Measurements from ENCODE around the gene GNG14. TPM values are rescaled to one million over a fixed set of nuclear protein-coding genes. Genes with fewer than 3 reads are reported as not detected.

The GNG14 gene
- total and polyA plus RNA-seq, 10 of the 15 experiments (the other 5 are each of a cell fraction or from before 2014, with no cell fraction given) = not detected

DNA sequence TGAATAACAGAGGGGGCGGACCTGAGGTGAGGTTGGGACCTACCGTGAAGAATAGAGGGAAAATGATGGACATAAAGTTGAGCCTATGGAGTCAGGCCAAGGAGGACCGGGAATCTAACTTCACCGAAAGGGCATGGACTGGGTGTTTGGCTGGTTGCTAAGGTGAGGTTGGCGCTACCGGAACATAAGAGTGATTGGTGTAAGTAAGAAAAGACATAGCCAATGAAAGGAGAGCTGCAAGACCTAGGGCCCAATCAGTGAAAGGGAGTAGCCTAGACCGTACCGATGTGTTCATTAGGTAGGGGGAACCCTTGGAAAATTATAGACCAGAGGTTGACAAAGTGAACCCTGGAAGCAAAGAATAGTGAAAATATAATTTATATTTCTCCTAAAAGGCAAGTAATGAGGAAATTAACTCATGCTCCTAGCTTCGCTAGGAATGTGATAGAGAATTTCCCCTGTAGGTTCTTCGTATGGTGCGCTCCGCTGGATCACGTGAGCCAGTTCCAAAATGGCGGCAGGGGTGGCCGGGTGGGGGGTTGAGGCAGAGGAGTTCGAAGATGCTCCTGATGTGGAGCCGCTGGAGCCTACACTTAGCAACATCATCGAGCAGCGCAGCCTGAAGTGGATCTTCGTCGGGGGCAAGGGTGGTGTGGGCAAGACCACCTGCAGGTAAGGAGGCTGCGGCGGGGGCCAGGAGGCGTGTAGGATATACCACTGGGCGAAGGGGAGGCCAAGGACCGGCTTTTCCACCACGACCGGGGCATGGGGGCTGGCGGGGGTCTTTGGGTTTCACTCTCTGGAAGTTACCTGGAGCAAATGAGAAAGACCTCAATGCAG, 49.4 kb downstream of the GNG14 start, which contains the start of gene GET3 (continued):
- TF ChIP-seq ZNF592 (IDR thresholded peaks at IDR 0.05) = no peak
- TF ChIP-seq POU2F2 (IDR thresholded peaks at IDR 0.05; ENCODE audit: borderline replicate concordance, low read depth, low read length) = peak; percentile 89; the same call in 2 of the 3 replicates
- peak; percentile 90 for TF ChIP-seq PBX3 (IDR thresholded peaks at IDR 0.05; ENCODE audit: insufficient replicate concordance, low read depth, low read length)
- peak; percentile 100 for TF ChIP-seq RELB (IDR thresholded peaks at IDR 0.05; ENCODE audit: low read depth)
- TF ChIP-seq SIX5 (IDR thresholded peaks at IDR 0.05; ENCODE audit: low read depth, low read length, severe bottlenecking) = peak; percentile 67
- TF ChIP-seq, protein P1, sequence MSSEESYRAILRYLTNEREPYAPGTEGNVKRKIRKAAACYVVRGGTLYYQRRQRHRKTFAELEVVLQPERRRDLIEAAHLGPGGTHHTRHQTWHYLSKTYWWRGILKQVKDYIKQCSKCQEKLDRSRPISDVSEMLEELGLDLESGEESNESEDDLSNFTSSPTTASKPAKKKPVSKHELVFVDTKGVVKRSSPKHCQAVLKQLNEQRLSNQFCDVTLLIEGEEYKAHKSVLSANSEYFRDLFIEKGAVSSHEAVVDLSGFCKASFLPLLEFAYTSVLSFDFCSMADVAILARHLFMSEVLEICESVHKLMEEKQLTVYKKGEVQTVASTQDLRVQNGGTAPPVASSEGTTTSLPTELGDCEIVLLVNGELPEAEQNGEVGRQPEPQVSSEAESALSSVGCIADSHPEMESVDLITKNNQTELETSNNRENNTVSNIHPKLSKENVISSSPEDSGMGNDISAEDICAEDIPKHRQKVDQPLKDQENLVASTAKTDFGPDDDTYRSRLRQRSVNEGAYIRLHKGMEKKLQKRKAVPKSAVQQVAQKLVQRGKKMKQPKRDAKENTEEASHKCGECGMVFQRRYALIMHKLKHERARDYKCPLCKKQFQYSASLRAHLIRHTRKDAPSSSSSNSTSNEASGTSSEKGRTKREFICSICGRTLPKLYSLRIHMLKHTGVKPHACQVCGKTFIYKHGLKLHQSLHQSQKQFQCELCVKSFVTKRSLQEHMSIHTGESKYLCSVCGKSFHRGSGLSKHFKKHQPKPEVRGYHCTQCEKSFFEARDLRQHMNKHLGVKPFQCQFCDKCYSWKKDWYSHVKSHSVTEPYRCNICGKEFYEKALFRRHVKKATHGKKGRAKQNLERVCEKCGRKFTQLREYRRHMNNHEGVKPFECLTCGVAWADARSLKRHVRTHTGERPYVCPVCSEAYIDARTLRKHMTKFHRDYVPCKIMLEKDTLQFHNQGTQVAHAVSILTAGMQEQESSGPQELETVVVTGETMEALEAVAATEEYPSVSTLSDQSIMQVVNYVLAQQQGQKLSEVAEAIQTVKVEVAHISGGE (CRISPR knock-in tag; IDR thresholded peaks at IDR 0.05) = no peak
- TF ChIP-seq SP1 (IDR thresholded peaks at IDR 0.05; ENCODE audit: low read depth, low read length) = peak; percentile 90
- TF ChIP-seq, protein P2, sequence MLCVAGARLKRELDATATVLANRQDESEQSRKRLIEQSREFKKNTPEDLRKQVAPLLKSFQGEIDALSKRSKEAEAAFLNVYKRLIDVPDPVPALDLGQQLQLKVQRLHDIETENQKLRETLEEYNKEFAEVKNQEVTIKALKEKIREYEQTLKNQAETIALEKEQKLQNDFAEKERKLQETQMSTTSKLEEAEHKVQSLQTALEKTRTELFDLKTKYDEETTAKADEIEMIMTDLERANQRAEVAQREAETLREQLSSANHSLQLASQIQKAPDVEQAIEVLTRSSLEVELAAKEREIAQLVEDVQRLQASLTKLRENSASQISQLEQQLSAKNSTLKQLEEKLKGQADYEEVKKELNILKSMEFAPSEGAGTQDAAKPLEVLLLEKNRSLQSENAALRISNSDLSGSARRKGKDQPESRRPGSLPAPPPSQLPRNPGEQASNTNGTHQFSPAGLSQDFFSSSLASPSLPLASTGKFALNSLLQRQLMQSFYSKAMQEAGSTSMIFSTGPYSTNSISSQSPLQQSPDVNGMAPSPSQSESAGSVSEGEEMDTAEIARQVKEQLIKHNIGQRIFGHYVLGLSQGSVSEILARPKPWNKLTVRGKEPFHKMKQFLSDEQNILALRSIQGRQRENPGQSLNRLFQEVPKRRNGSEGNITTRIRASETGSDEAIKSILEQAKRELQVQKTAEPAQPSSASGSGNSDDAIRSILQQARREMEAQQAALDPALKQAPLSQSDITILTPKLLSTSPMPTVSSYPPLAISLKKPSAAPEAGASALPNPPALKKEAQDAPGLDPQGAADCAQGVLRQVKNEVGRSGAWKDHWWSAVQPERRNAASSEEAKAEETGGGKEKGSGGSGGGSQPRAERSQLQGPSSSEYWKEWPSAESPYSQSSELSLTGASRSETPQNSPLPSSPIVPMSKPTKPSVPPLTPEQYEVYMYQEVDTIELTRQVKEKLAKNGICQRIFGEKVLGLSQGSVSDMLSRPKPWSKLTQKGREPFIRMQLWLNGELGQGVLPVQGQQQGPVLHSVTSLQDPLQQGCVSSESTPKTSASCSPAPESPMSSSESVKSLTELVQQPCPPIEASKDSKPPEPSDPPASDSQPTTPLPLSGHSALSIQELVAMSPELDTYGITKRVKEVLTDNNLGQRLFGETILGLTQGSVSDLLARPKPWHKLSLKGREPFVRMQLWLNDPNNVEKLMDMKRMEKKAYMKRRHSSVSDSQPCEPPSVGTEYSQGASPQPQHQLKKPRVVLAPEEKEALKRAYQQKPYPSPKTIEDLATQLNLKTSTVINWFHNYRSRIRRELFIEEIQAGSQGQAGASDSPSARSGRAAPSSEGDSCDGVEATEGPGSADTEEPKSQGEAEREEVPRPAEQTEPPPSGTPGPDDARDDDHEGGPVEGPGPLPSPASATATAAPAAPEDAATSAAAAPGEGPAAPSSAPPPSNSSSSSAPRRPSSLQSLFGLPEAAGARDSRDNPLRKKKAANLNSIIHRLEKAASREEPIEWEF (IDR thresholded peaks at IDR 0.05; ENCODE audit: insufficient replicate concordance, low read depth, low read length) = no peak
- peak; percentile 77 for TF ChIP-seq POLR2AphosphoS5 (IDR thresholded peaks at IDR 0.05; ENCODE audit: low read length)
- peak; percentile 56 for TF ChIP-seq IKZF1 (conservative IDR thresholded peaks at IDR 0.05)
- TF ChIP-seq NRF1 (conservative IDR thresholded peaks at IDR 0.05; ENCODE audit: low read depth, low read length) = no peak
